Skin of body (tissue), 2 donors: ENCODE results near the gene GRM1. TPM values are rescaled to one million over a fixed set of nuclear protein-coding genes. Genes with fewer than 3 reads are reported as not detected.
"Not testable (repeated sequence)": the region's sequence is repeated elsewhere in the genome, so short reads cannot be mapped to it uniquely, and the experiment has no call there.

Experiments
- DNase-seq: peaks from one replicate; lab custom pipeline; 2025; lab: John Stamatoyannopoulos, UW
- total RNA-seq: library from RNA; depleted of rRNA; stranded (reverse); fragments of >200 nt; gene quantifications from one replicate; pipeline ENCODE4 v1.2.3, GENCODE V29; 2014

Gene GRM1
- total RNA-seq, 1 donor from 2014 or later = 0.10 TPM

DNA sequence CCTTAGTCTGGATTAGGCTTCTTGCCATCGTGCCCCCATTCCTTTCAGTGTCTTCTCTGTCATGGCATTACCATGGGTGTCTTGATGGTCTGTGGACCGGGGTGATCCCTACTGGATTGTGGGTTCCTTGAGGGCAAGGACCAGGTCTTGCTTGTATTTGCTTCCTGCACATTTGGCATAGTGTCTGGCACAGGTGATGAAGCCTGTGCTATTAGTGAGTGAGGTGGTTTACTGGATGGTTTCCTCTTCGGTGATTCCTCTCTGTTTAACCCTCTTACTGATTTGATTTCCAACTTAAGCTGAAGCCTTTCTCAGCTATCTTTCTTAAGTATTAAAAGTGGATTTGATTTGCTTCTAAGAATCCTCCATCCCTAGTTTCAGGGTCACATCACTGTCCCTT, 162.3 kb downstream of the GRM1 start:
- no peak for DNase-seq

DNA sequence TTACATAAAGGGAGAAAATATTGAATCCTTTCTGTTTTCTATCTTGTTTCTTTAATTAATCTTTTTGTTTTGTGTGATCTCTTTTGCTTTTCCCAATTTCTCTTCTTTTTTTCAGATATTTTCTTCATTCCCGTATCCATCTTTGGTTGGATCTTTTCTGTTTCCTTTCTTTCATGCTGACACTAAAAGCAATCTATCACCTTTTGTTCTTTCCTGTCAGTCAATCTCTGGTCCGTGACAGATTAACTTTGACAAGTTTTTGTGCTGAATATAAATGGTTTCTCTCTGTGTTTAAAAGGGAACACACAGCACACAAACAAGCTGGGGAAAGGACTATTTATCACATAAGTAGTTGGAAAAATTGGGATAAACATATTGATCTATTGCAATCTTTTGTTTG, 162.8 kb downstream of the GRM1 start:
- DNase-seq = no peak

DNA sequence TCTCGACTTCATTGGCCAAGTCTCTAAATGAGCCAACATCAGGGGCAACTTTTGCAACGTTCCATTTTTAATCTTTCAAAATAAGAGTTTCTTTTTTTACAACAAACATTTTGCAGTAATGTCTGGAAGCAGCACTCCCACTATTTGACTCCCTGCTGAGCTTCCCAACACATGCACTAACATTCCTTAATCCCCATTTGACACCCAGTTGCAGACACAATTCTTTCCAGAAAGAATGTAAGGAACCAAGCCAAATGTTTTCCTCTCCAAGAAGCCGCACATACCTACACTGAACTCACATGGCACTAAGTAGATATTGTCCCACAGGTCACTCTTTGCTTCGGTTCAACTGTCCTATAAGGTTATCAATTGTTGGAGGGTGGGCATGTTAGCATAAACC, 165.6 kb downstream of the GRM1 start:
- DNase-seq = no peak

DNA sequence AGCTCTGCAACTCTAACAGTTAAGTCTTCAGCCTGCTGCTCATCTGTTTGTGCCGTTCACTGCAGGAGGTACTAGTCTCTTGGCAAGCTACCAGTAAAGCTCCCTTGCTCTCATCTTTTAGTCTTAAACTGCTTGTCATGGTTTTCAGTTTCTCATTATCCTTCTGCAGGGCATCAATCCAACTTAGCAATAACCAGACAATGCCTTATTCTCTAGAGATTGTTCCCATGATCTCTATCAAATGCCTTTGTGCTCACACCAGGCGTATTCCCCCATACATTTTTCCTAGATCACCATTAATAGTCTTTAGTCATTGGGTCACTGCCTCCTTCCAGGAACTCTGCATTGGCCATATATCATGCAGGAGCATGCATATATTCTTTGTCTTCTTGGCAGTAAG, 171.3 kb downstream of the GRM1 start:
- peak; percentile 95 for DNase-seq

DNA sequence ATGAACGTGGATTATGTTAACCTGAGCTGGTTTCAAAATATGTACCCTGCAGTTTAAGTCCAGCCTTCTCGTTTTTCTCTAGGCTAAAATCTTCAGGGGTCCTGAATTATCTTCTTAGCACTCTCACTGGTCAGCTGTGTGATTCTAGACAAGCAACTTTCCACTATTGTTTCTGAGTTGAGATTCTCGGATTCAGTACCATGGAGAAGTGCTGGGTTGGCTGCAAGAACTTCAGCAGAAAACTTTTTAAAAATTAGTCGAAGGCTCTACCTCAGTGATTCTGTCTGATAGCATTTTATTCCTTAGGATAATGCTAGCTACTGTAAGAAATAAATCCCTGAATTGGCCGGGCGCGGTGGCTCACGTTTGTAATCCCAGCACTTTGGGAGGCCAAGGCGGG, 173.7 kb downstream of the GRM1 start:
- DNase-seq = no peak

DNA sequence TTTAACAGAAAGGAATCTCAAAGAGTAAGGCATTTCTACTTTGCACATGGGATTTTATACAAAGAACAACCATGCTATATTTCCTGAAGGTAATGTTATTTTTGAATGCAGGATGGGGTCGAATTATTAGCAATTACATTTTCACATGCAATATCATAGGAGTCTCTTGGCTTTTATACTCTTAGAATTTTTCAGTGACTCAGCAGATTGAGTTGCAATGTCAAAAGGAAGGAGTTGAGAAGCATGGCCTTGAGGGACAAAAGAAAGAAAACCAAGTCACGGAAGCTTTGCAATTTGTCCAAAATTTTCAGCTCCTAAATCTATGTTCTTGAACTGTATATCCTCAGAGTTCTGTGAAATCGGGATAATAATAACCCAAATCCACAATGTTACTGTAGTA, 181.1 kb downstream of the GRM1 start:
- no peak for DNase-seq

DNA sequence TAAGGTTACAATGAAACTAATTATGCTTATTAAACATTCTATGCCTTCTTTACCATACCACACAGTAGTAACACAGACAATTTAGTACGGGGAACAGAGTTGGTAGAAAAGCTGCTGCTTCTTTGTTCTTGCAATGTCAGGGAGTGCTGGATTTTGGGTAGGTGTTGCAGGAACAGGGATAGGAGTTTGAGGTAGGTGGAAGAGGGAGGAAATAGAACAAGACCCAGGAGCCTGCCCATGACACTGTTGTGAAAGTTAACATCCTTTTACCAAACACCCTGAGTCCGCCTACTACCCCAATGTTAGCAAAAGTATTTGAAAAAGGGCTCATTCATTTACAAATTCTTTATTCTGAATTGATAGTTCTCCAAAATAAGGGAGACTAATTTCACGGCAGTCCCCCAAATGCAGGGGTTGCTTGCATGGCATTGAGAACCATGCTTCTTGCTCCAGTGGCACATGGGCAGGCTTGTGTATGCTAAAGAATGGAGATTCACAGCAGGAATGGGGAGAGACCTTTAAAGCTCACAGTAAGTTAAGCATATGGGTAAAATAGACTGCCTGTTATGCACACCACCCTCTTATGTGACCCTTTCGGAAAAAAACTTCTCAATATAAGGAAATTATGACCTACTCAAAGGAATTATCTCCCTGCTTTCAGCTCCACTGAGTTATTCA, 181.7 kb downstream of the GRM1 start:
- no peak for DNase-seq

DNA sequence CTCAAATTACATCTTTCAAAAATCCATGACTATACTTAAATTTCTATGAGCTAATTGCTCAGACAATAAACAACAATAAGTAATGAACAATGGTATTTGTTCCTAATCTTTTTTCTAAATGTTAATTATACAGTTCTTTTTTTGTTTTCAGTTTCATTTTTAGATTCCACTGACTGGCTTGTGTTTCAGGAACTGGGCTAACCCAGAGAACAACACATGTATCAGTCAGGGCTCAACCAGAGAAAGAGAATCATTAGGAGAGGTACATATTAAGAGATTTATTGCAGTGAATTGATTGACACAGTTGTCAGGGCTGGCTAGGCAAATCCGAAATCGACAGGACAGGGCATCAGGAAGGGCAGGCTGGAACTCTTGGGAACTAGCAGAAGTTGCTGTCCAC, 182.8 kb downstream of the GRM1 start:
- DNase-seq = no peak

DNA sequence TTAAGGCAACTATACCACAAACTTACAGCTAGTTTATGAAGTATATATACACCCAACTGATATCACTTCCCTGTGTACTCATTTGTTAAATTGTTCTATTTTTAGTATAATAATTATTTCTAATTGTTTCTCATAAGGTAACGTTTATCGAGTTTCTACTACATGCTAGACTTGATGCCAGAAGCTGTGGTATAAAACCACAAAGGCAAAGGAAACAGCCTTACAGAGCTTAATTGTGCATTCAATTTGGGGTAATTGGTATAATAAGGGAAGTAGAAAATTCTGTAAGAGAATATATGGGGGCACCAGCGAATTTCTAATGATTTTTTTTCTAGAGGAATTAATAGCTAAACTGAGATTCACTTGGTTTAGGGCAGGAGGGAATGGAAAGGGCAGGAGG, 183.9 kb downstream of the GRM1 start:
- no peak for DNase-seq

DNA sequence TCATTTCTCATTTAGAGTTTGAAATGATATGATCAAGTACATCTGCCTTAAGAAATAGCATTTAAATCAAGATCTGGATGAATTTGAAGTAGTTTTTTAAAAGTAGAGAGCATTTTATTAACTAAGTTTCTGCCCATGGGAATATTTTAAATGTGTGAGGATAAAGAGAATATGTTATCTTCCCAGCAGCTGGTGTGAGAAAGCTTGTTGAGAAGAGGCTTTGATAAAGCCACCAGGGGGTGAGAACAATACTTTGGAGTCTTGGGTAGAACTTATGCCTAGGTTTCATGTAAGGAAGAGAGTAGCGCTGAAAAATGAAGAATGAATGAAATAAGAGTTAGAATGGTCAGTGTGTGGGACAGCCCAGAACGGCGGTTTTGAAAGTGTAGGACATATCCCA, 190.2 kb downstream of the GRM1 start:
- DNase-seq = no peak

DNA sequence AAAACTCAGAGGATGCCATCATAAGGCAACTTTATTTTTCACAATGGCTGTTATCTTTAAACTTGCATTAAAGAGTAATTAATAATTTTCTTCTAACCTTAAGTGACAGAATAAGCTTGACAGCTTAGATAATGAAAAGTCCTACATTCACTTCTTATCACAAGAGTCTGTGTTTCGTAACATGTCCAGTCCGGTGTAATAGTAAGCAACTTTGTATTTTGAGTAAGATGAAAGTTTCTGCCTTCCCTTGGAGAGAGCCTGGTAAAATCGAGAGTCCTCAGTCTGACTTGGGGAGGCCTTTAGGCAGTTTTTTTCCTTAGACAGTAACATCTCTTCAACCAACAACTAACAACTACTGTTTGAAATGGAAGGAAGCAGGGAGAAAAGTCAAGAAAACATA, 195.6 kb downstream of the GRM1 start:
- no peak for DNase-seq

DNA sequence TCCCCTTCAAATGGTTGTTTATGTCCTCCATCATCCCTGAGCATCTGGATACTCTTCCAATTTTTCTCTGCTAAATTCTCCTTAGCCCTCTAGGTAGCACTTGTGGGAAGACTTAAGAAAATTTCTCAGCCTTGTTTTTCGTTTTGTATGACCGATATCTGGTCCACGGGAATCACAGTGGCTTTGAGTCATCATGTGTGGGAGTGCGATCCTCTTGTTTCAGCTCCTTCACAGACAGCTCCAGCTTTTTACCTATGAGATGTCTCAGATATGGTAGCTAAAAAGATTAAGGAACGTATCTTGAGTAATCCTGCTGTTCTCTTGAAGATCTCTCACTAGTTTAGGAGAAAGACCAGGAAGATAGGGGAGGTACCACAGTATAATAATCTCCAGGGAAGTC, 196.1 kb downstream of the GRM1 start:
- no peak for DNase-seq

DNA sequence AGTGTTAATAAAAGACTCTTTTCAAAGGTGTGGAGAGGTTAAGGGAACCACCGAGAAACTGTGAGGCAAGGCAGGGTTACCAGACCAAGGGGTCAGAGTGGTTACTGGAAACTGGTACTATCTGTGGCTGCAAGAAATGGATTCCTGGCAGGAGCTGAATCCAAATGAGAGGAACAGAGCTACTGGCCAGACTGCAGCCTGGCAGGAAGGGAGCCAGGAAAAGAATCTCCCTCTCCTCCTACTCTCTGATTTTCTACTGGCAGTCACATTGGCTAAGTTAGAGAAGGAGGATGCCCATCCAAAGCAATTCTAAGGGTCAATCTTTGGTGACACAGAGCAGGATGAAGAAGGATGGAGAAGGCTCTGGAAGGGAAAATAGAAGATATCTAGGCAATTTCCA, 211.5 kb downstream of the GRM1 start:
- DNase-seq = no peak

DNA sequence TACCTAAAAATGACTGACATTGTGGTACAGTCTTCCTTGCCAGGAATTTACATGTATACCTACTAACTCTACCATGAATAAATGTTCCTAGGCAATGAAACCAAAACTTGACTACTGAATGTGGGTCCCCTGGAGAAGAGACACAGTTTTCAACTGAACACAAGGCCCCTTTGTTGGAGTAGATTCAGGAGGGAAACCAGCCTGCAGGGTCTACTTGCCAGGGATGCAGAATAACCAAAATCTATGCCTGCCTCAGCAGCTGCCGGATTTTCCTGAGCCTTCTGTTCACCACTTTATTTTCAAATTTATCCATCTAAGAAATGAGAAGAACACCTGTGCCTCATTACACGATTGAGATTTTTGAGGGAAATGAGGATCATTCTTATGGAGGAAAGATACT, 211.9 kb downstream of the GRM1 start:
- DNase-seq = no peak

DNA sequence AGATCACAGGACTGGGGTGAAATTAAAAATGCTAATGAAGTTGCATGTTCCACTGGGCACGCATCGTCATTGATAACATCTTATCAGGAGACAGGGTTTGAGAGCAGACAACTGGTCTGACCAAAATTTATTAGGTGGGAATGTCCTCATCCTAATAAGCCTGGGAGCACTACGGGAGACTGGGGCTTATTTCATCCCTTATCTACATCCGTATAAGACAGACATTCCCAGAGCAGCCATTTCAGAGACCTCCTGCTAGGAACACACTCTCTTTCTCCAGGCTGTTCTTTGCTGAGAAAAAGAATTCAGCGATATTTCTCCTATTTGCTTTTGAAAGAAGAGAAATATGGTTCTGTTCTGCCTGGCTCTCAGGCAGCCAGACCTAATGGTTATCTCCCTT, 214.8 kb downstream of the GRM1 start:
- not testable (repeated sequence) for DNase-seq

DNA sequence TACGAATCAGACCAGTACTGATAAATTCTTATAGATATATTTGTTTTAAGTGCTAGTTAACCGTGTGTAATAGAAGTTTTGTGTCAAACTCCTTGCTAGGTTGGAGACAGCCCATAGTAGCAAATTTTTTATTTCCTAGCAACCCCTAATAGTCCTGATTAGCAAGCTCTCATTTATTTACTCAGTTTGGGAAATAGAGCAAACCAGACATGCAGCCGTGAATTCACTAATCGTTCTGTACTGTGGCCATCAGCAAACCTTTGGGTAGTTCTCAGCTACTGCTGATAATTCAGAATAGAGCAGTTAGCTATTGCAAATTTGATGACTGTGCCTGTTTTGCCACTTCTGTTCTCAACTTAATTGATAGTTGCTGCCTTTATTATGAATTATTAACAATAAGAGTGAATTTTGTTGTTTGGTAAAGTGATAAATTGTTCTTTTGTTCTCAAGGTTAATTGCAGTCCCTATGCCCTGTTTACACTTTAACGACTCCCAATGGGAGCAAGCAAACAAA, 215.8 kb downstream of the GRM1 start:
- no peak for DNase-seq

DNA sequence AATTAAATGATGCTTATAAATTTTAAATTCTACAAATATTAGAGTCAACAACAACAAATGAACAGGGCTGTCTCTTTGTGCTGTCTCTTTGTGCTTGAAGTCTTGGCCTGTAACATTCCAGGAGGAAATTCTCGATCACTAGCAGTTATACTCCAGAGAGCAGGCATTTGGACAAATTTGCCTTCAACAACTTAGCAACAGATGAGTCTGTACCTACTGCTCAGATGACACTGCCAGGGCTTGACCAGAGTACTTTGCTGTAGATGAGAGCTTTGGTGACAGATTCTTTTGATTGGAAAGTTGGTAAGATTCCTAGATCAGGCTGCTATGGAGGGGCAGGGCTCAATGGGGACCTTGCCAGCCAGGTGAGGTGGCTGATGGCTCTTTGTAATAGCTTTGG, 217.2 kb downstream of the GRM1 start:
- no peak for DNase-seq

DNA sequence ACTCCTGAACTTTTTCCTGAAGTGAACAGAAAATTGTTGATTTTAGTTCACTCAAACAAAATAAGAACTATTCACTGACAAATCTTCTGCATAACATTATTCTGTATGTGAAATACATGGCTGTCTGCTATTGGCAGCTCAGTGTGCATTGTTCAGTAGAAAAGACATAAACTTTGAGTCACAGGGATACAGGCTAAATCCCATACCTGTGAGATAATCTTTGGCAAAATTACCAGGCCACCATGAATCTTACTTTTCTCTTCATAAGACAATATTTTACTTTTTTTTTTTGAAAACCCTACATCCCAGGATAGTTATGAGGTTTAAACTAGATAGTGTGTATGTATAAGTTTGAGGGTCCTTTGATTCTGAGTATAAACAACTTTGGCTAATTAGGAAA, 224.8 kb downstream of the GRM1 start:
- DNase-seq = peak; percentile 28

DNA sequence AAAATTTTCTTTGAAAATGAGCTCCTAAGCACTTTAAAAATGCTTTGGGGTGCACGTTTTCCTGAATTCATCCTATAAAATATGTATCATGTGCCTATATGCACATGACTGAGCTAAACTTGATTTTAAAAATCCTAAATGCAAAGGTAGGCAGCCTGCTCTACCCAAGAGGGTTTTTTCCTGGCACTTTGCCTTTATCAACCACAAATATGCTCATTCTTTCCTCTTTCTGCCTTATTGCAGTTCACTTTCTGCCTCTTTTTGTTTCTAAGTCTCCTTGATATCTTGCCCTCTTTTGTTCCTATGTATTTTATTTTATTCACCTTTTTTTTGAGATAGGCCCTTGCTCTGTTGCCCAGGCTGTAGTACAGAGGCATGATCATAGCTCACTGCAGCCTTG, 229.3 kb downstream of the GRM1 start:
- DNase-seq = no peak

DNA sequence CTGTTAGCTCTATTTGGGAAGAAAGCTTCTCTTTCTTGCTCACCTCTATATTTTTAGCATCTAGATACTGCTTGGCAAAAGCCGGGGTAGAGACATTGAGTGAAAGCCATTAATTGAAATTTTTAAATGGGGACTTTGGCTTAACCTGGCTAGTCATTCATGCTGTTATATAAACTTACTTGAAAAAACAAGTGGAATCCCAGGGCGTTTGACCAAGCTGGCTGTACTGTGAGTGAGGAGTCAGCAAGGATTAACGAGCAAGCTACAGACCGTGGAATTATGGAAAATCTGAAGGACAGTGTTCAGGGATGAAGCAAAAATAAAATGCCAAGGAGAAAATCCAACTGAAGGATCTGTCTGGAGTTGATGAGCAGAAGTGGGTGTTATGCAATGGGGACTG, 232.0 kb downstream of the GRM1 start:
- no peak for DNase-seq

DNA sequence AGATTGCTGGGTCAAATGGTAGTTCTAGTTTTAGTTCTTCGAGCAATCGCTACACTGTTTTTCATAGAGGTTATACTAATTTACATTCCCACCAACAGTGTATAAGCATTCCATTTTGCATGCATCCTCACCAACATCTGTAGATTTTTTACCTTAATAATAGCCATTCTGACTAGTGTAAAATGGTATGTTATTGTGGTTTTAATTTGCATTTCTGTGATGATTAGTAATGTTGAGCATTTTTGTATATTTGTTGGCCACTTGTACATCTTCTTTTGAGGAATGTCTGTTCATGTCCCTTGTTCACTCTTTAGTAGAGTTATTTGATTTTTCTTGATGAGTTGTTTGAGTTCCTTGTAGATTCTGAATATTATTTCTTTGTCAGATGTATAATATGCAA, 236.2 kb downstream of the GRM1 start:
- no peak for DNase-seq

DNA sequence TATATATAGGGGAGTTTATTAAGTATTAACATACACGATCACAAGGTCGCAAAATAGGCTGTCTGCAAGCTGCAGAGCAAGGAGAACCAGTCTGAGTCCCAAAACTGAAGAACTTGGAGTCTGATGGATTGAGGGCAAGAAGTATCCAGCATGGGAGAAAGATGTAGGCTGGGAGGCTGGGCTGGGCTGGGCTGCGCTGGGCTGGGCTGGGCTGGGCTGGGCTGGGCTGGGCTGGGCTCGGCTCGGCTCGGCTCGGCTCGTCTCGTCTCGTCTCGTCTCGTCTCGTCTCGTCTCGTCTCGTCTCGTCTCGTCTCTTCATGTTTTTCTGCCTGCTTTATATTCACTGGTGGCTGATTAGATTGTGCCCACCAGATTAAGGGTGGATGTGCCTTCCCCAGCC, 238.6 kb downstream of the GRM1 start:
- no peak for DNase-seq

DNA sequence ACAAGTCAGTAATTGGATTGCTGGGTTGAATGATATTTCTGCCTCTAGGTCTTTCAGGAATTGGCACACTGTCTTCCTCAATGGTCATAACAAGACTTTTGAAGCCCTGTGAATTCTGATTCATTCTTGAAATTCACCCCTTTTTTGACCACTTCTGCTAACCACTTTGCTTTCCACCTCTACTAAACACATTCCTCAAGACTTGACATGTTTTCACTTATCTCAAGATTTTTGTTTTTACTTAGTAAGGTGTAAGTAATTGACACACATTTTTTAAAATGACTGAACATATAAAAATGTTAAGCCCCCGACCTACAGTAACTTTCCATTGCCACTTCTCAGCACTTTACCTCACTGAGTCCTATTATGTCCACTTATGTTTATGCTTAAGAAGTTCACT, 239.1 kb downstream of the GRM1 start:
- DNase-seq = no peak

DNA sequence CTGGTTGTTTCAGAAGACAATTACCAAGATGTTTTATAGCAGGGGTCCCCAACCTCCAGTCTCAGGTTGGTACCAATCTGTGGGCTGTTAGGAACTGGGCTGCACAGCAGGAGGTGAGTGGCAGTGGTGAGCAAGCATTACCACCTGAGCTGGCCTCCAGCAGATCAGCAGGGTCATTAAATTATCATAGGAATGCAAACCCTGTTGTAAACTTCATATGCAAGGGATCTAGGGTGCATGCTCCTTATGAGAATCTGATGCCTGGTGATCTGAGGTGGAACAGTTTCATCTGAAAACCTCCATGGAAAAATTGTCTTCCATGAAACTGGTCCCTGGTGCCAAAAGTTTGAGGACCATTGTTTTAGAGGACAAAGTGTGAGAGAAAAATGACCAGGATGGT, 240.6 kb downstream of the GRM1 start:
- DNase-seq = no peak
